Lower leg skin (tissue), 3 donors: ENCODE results near the gene MAGI2.

Experiments
- CTCF ChIP-seq, 3 donors: fragments of 450-650 bp; IDR thresholded peaks; one replicate each; pipeline ENCODE4 v1.5.1; 2016; ENCODE audit warnings: antibody characterized with exemption in 3 of 3, mild to moderate bottlenecking in 3 of 3, moderate library complexity in 2 of 3
- POLR2A ChIP-seq, 2 donors: fragments of 450-650 bp; IDR thresholded peaks; one replicate each; pipeline ENCODE4 v1.6.1; 2016 to 2017; ENCODE audit warnings: antibody characterized with exemption in 2 of 2, mild to moderate bottlenecking in 1 of 2, moderate library complexity in 1 of 2

DNA sequence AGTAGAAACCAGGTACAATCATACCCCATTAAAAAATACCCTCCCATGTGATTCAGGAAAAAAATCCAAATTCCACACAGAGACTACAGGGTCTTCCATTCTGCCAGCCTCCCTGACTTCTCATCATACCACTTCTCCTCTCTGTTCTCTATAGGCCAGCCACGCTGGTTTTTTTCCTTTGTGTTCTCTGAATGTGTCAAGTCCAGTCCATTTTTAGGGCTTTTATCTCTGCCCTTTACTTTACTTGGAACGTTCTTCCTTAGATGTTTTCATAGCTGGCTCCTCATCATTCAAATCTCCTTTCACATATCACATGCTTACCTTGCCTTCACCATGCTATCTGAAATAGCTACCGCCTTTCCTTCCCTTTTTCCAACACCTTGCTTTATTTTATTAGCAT is 1057.3 kb downstream of the MAGI2 start:
- no peak for TF ChIP-seq CTCF (IDR thresholded peaks at IDR 0.05)
- TF ChIP-seq POLR2A (IDR thresholded peaks at IDR 0.05), result no peak
